H1 (cell line): ENCODE measurements around the gene PALS2. TPM values are rescaled to one million over a fixed set of nuclear protein-coding genes. Genes with fewer than 3 reads are reported as not detected.

Experiments used
- SAP30 ChIP-seq: fragments of 300-600 bp; sonication (generic); IDR thresholded peaks from 2 replicates; pipeline ENCODE4 v1.7.1; 2012; ENCODE audit warnings: low read length, moderate library complexity, mild to moderate bottlenecking, inconsistent platforms; ENCODE audit not compliant: insufficient read depth, insufficient replicate concordance
- polyA plus RNA-seq, 7 experiments: library from polyadenylated mRNA; depleted of rRNA in 3 of 7; stranded (reverse) in 5 of 7; unstranded in 2 of 7; fragments of >200 nt in 5 of 7; fragments of 200-250 nt in 2 of 7; gene quantifications; 1 replicate in 5 of 7; 2 replicates in 1 of 7; 4 replicates in 1 of 7; pipeline versions ENCODE4 v1.2.1 to v1.2.3, GENCODE V29; 2011 to 2013; ENCODE audit warnings: missing spikeins in 2 of 7, mixed read lengths in 2 of 7
- total RNA-seq: library from RNA; stranded (reverse); fragmentation: NEBNext Ultra II Directional; extraction: Animal tissue kit (Norgen Biotek cat#: 25700); gene quantifications from 2 replicates; pipeline ENCODE4 v1.2.1, GENCODE V29; 2021

PALS2 gene
- total and polyA plus RNA-seq, 2 of the 8 experiments (the other 6 are each of a cell fraction or from before 2014, with no cell fraction given), result 10.4 to 98.3 TPM

DNA sequence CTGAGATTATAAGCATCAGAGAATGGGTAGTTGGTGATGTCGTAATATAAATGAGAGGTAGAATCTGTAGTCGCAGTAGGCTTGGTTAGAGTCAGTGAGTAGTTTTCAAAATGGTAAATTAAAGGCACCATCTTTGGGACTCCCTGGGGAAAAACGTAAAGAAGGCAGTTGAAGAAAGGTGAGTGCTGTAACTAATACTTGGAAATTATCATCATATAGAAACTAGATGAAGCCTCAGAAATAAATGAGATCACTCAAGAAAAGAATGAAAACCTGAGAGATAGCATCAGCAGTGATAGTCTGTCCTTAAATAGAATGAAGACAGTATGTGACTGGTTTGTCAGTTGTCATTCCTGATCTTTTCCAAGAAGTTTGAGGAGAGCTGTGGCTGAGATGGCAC lies 23.8 kb downstream of the PALS2 start (continued):
- no peak for TF ChIP-seq SAP30
